ENCODE measurements around the gene TENM4. TPM values are rescaled to one million over a fixed set of nuclear protein-coding genes. Genes with fewer than 3 reads are reported as not detected.

The TENM4 gene
- total and polyA plus RNA-seq, 2 of the 13 experiments (the other 11 are each of a cell fraction or from before 2014, with no cell fraction given), result not detected

- CTCF ChIA-PET (ENCODE audit: low intra/inter-chr PET ratio, low total read pairs), result no interaction called here
Observed at GRCh38 chr11:79129702-79130101, 311.1 kb downstream of the TENM4 start.

GRCh38 chr11:79128291-79128690, 312.5 kb downstream of the TENM4 start:
- FAIRE-seq, result no peak
- Histone ChIP-seq H3K79me2 (ENCODE audit: insufficient read depth, low read length) (no peaks in the 10 kb centered on the region), H3K27ac (ENCODE audit: extremely low read length, insufficient read depth, low read length) (no peak overlapping the region), H3K27me3 (ENCODE audit: control insufficient read depth in 1 of 2, insufficient read depth in 2 of 2, low read length in 2 of 2) (no peaks in the 10 kb centered on the region), H3K9me3 (ENCODE audit: low read length) (no peaks in the 10 kb centered on the region), H2AFZ (ENCODE audit: low read length) (no peak overlapping the region), H3K9ac (ENCODE audit: insufficient read depth, low read depth, low read length) (no peak overlapping the region), H3K4me1 (ENCODE audit: insufficient read depth, low read length) (no peaks in the 10 kb centered on the region), H4K20me1 (ENCODE audit: insufficient read depth, low read length) (no peaks in the 10 kb centered on the region), H3K4me2 (ENCODE audit: low read depth, low read length) (no peak overlapping the region), H3K4me3 (replicated peaks in 1 of 3; ENCODE audit: insufficient read depth in 1 of 3, low read depth in 2 of 3, low read length in 3 of 3) (no peak overlapping the region), H3K36me3 (replicated peaks in 1 of 2; ENCODE audit: control insufficient read depth in 1 of 2, insufficient read depth in 2 of 2, low read length in 2 of 2) (no peaks in the 10 kb centered on the region)
- CTCF ChIA-PET (ENCODE audit: low intra/inter-chr PET ratio, low total read pairs), result no interaction called here
- in situ Hi-C loops (cut with HindIII; ENCODE audit: extremely low pct_ligation_motif_present, low pct_unique_long_range_greater_than_20kb) (no loop called here), intact Hi-C loops (cut with micrococcal nuclease; ENCODE audit: unreplicated experiment) (no loop called here)
- ATAC-seq, result no peak
- DNase-seq (ENCODE audit: low spot score), result no peak
- BruUV-seq (replicated peaks), result no TSS peak
- no peak for TF ChIP-seq ZNF749 (CRISPR knock-in tag; IDR thresholded peaks at IDR 0.05; ENCODE audit: borderline replicate concordance)
- no peak for TF ChIP-seq HCFC1 (IDR thresholded peaks at IDR 0.05; ENCODE audit: low read depth, low read length)
- no peak for TF ChIP-seq ATF4 (CRISPR knock-in tag; IDR thresholded peaks at IDR 0.05)
- POLR2A ChIA-PET, result no interaction called here
- 0% methylated on average over 3 of the region's 3 CpGs for WGBS (ENCODE audit: low lambda C conversion rate)

More at GRCh38 chr11:79129702-79130101, 311.1 kb downstream of the TENM4 start:
- no peak overlapping the region for H3K27ac ChIP-seq (ENCODE audit: extremely low read length, insufficient read depth, low read length)
- H3K27me3 ChIP-seq (ENCODE audit: control insufficient read depth in 1 of 2, insufficient read depth in 2 of 2, low read length in 2 of 2), result no peaks in the 10 kb centered on the region
- no peak for FAIRE-seq
- ATAC-seq, result no peak
- H3K4me2 ChIP-seq (ENCODE audit: low read depth, low read length), result no peak overlapping the region
- no peak overlapping the region for H2AFZ ChIP-seq (ENCODE audit: low read length)
- no peak overlapping the region for H3K9ac ChIP-seq (ENCODE audit: insufficient read depth, low read depth, low read length)
- H3K79me2 ChIP-seq (ENCODE audit: insufficient read depth, low read length), result no peaks in the 10 kb centered on the region
- WGBS (ENCODE audit: low lambda C conversion rate), result 23% methylated on average over 3 of the region's 4 CpGs
- TF ChIP-seq ZNF451 (CRISPR knock-in tag; IDR thresholded peaks at IDR 0.05) (no peak), ZNF674 (CRISPR knock-in tag; IDR thresholded peaks at IDR 0.05; ENCODE audit: low read depth) (no peak), ZNF607 (CRISPR knock-in tag; IDR thresholded peaks at IDR 0.05; ENCODE audit: borderline replicate concordance) (no peak)
- no peak overlapping the region for H3K4me3 ChIP-seq (replicated peaks in 1 of 3; ENCODE audit: insufficient read depth in 1 of 3, low read depth in 2 of 3, low read length in 3 of 3)
- in situ Hi-C loops (cut with HindIII; ENCODE audit: extremely low pct_ligation_motif_present, low pct_unique_long_range_greater_than_20kb), result no loop called here
- intact Hi-C loops (cut with micrococcal nuclease; ENCODE audit: unreplicated experiment), result no loop called here
- H4K20me1 ChIP-seq (ENCODE audit: insufficient read depth, low read length), result no peaks in the 10 kb centered on the region
- no peaks in the 10 kb centered on the region for H3K4me1 ChIP-seq (ENCODE audit: insufficient read depth, low read length)
- BruUV-seq (replicated peaks), result no TSS peak
- POLR2A ChIA-PET, result no interaction called here
- no peaks in the 10 kb centered on the region for H3K36me3 ChIP-seq (replicated peaks in 1 of 2; ENCODE audit: control insufficient read depth in 1 of 2, insufficient read depth in 2 of 2, low read length in 2 of 2)
- H3K9me3 ChIP-seq (ENCODE audit: low read length), result no peaks in the 10 kb centered on the region
- no peak for DNase-seq (ENCODE audit: low spot score)

Data from HepG2 (cell line).